ENCODE measurements around the gene GAK.

The GAK gene

DNA sequence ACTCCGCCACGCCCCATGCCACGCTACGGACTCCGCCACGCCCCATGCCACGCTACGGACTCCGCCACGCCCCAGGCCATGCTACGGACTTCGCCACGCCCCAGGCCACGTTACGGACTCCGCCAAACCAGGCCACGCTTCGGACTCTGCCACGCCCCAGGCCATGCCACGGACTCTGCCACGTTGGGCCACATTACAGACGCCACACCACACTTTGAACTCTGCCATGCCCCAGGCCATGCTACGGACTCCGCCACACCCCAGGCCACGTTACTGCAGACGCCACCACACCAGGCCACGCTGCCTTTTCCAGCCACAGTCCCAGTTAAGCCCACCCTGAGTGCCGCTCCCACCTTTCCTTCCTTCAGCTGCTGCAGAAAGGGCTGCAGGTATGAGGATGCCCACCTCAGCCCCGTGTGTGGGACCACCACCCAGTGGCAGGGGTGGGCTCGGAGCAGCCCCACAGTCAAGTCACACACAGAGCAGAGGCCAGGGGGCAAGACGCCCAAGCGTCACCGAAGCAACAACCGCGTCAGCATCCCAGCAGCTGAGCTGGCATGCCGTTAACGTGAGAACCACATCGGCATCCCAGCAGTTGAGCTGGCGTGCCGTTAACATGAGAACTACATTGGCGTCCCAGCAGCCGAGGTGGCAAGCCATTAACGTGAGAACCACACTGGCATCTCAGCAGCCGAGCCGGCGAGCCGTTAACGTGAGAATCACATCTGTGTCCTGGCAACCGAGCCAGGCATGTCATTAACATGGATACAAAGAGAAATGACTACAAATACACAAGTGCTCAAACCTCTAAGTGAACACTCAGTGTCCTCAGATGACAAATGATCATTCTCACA lies 26.4 kb downstream of the GAK start:
- DNase-seq: no peak

DNA sequence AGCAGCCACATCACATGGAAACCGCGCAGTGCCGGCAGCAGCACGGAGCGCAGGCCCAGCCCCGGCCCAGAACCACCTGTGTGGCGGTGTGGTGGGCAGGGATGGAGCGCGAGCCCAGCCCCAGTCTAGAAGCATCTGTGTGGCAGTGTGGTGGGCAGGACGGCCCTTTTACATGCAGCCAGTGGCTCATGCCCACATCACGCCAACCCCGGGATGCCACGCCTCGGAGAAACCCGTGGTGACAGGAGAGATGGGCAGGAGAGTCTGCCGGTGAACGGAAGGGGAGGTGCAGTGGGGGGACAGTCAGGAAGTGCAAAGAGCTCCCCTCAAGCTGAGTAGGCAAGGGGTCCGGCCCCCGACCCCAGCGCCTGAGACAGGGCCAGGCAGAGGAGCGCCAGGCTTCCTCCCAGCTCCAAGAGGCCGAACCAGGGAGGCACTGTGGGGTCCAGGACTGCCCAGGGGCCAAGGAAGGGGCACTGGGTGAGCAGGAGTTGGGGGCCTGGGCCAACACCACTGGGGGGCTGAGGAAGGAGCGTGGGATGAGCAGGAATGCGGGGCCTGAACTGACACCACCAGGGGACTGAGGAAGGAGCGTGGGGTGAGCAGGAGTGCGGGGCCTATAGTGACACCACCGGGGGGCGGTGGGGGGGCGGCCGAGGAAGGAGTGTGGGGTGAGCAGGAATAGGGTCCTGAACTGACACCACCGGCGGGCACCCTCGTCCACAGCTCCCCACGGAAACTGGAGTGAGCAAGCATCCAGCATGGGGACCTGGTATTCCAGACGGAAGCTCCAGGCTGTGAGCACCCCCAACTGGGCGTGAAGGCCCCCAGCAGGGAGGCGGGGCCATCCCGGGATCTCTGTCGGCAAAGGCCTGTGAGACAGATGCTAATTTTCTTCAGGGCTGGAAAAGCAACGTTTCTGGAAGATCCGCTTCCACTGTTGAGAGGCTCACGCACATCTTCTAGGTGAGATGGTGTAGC lies 28.8 kb downstream of the GAK start:
- DNase-seq: no peak

GRCh38 chr4:901192-901910 lies 30.8 kb downstream of the GAK start:
- DNase-seq: no peak

DNA sequence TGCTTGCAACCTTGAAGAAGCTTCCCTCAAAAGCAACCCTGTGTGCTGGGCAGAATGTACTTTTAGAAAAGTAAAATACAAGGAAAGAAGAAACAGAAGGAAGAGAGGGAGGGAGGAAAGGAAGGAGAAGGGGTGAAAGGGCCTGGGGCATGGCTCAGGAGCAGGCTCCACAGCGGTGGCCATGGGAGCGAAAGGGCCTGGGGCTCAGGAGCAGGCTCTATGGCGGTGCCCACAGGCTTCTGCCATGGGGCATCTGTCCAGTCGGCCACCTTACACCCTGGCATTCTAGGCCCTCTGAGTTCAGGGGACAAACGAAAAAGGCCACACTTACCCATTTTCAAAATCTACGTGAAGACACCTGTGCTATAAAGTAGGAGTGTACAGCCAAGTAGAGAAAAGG lies 31.4 kb downstream of the GAK start:
- DNase-seq: no peak

DNA sequence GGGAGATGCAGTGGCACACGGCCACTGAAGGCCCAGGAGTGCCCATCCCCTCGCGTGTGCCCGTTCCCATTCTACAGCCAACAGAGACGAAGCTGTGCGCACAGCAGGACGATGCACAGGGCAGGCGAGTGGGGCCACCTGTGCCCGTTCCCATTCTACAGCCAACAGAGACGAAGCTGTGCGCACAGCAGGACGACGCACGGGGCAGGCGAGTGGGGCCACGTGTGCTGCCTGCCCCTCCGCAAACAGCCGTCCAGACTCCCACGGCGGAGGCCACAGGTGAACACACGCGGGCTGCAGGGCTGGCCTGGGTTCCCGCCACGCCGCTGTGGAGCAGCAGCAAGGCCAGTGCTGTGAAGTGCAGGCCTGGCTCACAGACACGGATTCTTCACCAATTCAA lies 32.0 kb downstream of the GAK start:
- no peak for DNase-seq

GRCh38 chr4:899556-899906 lies 32.6 kb downstream of the GAK start:
- no peak for DNase-seq

GRCh38 chr4:898869-899555 lies 33.1 kb downstream of the GAK start:
- no peak for DNase-seq

DNA sequence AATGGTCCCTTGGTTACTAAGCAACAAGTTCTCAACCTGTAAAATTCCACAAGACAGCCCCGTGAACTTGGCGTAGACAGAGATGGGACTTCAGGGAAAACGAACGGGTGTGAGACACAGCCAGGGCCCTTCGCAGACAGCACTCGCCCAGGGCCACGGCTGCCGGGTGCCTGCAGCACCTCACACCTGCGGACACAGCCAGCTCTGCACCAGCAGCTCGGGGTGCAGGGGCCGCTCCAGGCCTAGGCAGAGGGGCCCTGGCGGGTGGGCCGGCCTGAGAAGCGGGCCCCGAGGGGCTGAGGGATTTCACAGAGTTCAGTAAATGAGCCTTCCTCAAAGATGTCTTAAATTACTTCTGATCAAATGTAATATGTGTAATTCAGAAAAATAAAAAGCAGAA lies 34.0 kb downstream of the GAK start:
- no peak for DNase-seq

DNA sequence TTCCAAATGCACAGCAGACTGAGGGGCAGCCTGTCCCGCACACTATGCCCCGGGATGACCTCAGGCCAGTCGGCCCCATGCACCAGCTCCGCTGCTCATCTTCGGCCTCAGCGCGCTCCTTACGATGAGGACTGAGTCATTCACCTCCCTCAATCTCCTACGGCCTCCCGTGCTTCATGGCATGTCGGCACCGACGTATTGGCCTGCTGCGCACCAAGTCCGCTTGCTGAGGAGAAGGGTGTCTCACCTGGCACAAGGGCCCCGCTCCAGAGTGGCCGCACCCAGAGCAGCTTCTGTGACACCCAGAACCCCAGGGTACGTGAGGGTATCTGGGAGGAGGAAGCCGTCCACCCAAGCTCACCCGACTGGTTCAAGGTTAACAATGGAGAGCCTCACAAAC lies 35.5 kb downstream of the GAK start:
- DNase-seq: no peak

- no peak for DNase-seq
These were observed 35.9 kb downstream of the GAK start for GRCh38 chr4:896216-896615.

GRCh38 chr4:895596-895995 lies 36.5 kb downstream of the GAK start:
- DNase-seq: no peak

DNA sequence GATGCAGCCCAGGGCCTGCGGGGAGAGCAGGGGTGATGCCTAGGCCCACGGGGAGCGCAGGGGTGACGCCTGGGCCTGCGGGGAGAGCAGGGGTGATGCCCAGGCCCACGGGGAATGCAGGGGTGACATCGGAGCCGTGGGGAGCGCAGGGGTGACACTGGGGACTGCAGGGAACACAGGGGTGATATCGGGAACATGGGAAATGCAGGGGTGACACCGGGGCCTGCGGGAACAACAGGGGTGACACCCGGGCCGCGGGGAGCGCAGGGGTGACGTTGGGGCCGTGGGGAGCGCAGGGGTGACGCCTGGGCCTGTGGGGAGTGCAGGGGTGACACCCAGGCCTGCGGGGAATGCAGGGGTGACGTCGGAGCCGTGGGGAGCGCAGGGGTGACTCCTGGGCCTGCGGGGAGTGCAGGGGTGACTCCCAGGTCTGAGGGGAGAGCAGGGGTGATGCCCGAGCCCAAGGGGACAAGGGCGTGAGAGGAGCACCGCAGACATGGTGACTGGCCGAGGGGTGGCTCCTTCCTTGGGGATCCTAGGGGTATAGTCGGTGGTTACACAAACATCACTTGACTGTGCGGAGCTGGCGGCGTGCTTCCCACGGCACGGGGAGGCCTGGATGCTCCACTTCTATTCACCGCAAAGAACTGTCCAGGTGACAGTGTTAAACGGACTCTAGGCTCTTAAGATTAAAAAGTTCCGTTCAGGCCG lies 38.0 kb downstream of the GAK start:
- no peak for DNase-seq

GRCh38 chr4:893276-893994 lies 38.7 kb downstream of the GAK start:
- DNase-seq: no peak

DNA sequence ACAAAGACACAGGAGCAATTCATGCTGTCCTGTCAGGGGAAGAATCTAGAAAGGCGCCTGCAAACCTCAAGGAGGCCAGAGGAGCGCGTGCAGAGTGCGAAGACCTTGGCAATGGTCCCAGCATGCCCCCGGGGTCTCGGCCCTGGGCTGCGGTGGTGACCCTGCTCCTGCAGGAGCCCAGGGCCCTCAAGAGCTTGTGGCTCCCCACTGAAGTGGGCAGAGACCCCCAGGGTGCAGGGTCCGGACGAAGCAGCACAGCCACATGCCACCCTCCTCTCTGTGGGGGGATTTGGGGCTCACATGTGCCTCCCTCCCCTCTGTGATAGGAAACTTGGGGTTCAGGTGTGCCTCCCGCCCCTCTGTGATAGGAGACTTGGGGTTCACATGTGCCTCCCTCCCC lies 39.3 kb downstream of the GAK start:
- no peak for DNase-seq

- DNase-seq: no peak
These were observed 40.4 kb downstream of the GAK start for GRCh38 chr4:891747-892146.

DNA sequence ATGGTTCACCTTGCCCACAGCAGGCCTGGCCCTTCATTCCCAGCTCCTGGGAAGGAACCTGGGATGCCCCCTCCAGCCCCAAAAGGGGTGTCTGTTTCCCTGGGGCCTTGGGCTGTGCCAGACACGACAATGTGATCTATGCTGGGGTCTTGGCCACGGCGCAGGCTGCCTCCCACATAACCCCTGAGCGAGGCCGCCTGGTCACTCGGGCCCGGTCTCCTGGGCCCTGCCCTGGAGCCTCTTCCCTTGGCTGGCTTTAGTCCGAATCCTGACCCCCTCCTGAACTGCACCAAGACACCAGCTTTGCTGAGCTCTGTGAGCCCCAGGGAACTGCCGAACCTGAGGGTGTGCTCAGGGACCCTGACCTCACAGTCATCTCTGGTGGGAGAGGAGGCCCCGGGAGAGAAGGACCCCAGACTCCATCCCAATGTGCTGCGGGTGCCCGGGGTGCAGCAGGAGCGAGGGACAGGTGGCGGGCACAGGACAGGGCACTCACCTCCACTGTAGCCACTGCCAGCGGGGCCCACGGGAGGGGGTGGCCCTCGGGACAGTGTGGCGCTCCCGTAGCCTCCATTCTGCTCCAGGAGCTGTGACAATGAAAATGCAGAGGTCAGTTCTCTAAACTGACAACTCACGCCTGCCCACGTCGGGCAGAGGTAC lies 42.0 kb downstream of the GAK start:
- DNase-seq: no peak

DNA sequence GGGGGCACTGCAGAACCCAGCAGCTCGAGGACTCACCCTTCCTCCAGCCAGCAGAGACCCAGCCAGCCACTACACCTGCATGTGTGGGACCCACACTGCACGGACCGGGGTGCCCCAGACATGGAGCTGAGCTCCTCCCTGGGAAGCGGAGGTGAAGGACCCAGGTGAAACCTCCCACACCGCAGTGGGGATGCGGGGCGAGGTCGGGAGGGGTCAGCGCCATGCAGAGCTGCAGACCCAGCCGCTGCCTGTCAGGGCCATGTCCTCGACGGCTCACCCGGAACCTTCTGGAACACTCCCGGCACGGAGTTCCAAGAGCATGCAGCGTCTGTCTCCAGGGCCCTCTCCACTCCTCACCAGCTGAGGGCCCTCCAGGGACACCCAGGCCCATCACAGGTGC lies 42.6 kb downstream of the GAK start:
- no peak for DNase-seq

- DNase-seq: no peak
These were observed 44.1 kb downstream of the GAK start for GRCh38 chr4:888029-888428.

DNA sequence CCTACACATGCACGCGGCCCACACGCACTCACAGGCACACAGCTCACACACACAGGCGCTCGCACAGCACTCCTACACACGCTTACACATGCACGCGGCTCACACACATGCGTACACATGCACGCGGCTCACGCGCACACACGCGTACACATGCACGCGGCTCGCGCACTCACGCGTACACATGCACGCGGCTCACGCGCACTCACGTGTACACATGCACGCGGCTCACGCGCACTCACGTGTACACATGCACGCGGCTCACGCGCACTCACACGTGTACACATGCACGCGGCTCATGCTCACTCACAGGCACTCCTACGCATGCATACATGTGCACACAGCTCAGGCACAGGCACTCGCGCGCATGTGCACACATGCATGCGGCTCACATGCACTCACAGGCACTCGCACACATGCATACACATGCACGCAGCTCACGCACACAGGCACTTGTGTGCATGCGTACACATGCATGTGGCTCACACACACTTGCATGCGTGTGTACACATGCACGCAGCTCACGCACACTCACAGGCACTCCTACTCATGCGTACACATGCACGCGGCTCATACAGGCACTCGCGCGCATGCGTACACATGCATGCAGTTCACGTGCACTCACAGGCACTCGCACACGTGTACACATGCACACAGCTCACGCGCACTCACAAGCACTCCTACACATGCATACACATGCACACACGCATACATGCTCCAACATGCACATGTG lies 44.9 kb downstream of the GAK start:
- DNase-seq: no peak

- no peak for DNase-seq
These were observed 45.9 kb downstream of the GAK start for GRCh38 chr4:886244-886643.

Measured in NCI-H187 treated with DMSO at 0.1 percent for 48 hours (cell line).